GM18867 (cell line): ENCODE data around the gene CNTNAP2.
"Not testable (repeated sequence)": the region's sequence is repeated elsewhere in the genome, so short reads cannot be mapped to it uniquely, and the experiment has no call there.

Experiments used
- ATAC-seq: cut with Tn5 transposase; IDR thresholded peaks from one replicate; pipeline ENCODE4 v1.9.1; 2021; ENCODE audit warnings: mild to moderate bottlenecking, moderate library complexity; ENCODE audit not compliant: unreplicated experiment

Gene CNTNAP2

GRCh38 chr7:148394582-148394981 is 2278.0 kb downstream of the CNTNAP2 start:
- ATAC-seq = no peak

- no peak for ATAC-seq
Observed at GRCh38 chr7:148395352-148395811, 2278.8 kb downstream of the CNTNAP2 start.

GRCh38 chr7:148395990-148396716 is 2279.6 kb downstream of the CNTNAP2 start:
- no peak for ATAC-seq

- ATAC-seq = no peak
Observed at GRCh38 chr7:148397056-148397455, 2280.5 kb downstream of the CNTNAP2 start.

- ATAC-seq = no peak
Observed at GRCh38 chr7:148397551-148397950, 2280.9 kb downstream of the CNTNAP2 start.

GRCh38 chr7:148397985-148398384 is 2281.4 kb downstream of the CNTNAP2 start:
- no peak for ATAC-seq

GRCh38 chr7:148398844-148399365 is 2282.3 kb downstream of the CNTNAP2 start:
- ATAC-seq = peak; percentile 76

- ATAC-seq = no peak
Observed at GRCh38 chr7:148400101-148400500, 2283.5 kb downstream of the CNTNAP2 start.

GRCh38 chr7:148402159-148402558 is 2285.6 kb downstream of the CNTNAP2 start:
- no peak for ATAC-seq

- ATAC-seq = no peak
Observed at GRCh38 chr7:148403466-148403993, 2286.9 kb downstream of the CNTNAP2 start.

GRCh38 chr7:148408307-148408706 is 2291.7 kb downstream of the CNTNAP2 start:
- no peak for ATAC-seq

- no peak for ATAC-seq
Observed at GRCh38 chr7:148410905-148411304, 2294.3 kb downstream of the CNTNAP2 start.

- no peak for ATAC-seq
Observed at GRCh38 chr7:148412691-148413090, 2296.1 kb downstream of the CNTNAP2 start.

- ATAC-seq = peak; percentile 94
Observed at GRCh38 chr7:148419856-148420832, 2303.5 kb downstream of the CNTNAP2 start.

- ATAC-seq = no peak
Observed at GRCh38 chr7:148422030-148422429, 2305.4 kb downstream of the CNTNAP2 start.

GRCh38 chr7:148426393-148426792 is 2309.8 kb downstream of the CNTNAP2 start:
- not testable (repeated sequence) for ATAC-seq

GRCh38 chr7:148430690-148431089 is 2314.1 kb downstream of the CNTNAP2 start:
- not testable (repeated sequence) for ATAC-seq

GRCh38 chr7:148433521-148434180 is 2317.1 kb downstream of the CNTNAP2 start:
- ATAC-seq = no peak

GRCh38 chr7:148434181-148434757 is 2317.7 kb downstream of the CNTNAP2 start:
- no peak for ATAC-seq

- ATAC-seq = no peak
Observed at GRCh38 chr7:148434887-148435286, 2318.3 kb downstream of the CNTNAP2 start.
